Measurements from ENCODE around the gene GNAS. TPM values are rescaled to one million over a fixed set of nuclear protein-coding genes. Genes with fewer than 3 reads are reported as not detected.
"Not testable (repeated sequence)": the region's sequence is repeated elsewhere in the genome, so short reads cannot be mapped to it uniquely, and the experiment has no call there.

GNAS gene
- total RNA-seq, 1 donor: 474 TPM

- no peak for DNase-seq (ENCODE audit: low read depth)
- no peak overlapping the region for H3K4me3 ChIP-seq (ENCODE audit: low read depth, low read length)
- TF ChIP-seq CTCF (IDR thresholded peaks at IDR 0.05; ENCODE audit: insufficient read depth, low read length): no peak
Observed at GRCh38 chr20:58941471-58941870, 89.0 kb downstream of the GNAS start.

GRCh38 chr20:58942549-58942948 lies 90.0 kb downstream of the GNAS start:
- no peak overlapping the region for H3K4me3 ChIP-seq (ENCODE audit: low read depth, low read length)
- no peak for DNase-seq (ENCODE audit: low read depth)
- no peak for TF ChIP-seq CTCF (IDR thresholded peaks at IDR 0.05; ENCODE audit: insufficient read depth, low read length)

GRCh38 chr20:58944610-58945009 lies 92.1 kb downstream of the GNAS start:
- no peak for DNase-seq (ENCODE audit: low read depth)
- no peak overlapping the region for H3K4me3 ChIP-seq (ENCODE audit: low read depth, low read length)
- TF ChIP-seq CTCF (IDR thresholded peaks at IDR 0.05; ENCODE audit: insufficient read depth, low read length): no peak

- no peak overlapping the region for H3K4me3 ChIP-seq (ENCODE audit: low read depth, low read length)
- TF ChIP-seq CTCF (IDR thresholded peaks at IDR 0.05; ENCODE audit: insufficient read depth, low read length): no peak
- no peak for DNase-seq (ENCODE audit: low read depth)
Observed at GRCh38 chr20:58945965-58946631, 93.6 kb downstream of the GNAS start.

GRCh38 chr20:58947797-58948388 lies 95.4 kb downstream of the GNAS start:
- not testable (repeated sequence) for H3K4me3 ChIP-seq (ENCODE audit: low read depth, low read length); DNase-seq (ENCODE audit: low read depth)

- no peak overlapping the region for H3K4me3 ChIP-seq (ENCODE audit: low read depth, low read length)
- TF ChIP-seq CTCF (IDR thresholded peaks at IDR 0.05; ENCODE audit: insufficient read depth, low read length): no peak
- DNase-seq (ENCODE audit: low read depth): no peak
Observed at GRCh38 chr20:58950603-58951002, 98.1 kb downstream of the GNAS start.

GRCh38 chr20:58953050-58953449 lies 100.5 kb downstream of the GNAS start:
- TF ChIP-seq CTCF (IDR thresholded peaks at IDR 0.05; ENCODE audit: insufficient read depth, low read length): no peak
- DNase-seq (ENCODE audit: low read depth): no peak
- H3K4me3 ChIP-seq (ENCODE audit: low read depth, low read length): no peak overlapping the region

Measured in fibroblast of the aortic adventitia (primary cell).